Endothelial cell of umbilical vein (primary cell): ENCODE results near the gene MARF1. TPM values are rescaled to one million over a fixed set of nuclear protein-coding genes. Genes with fewer than 3 reads are reported as not detected.

Source experiments
- BruUV-seq: library from RNA; stranded (reverse); fragments of 400-500 nt; replicated peaks from 2 replicates; lab custom pipeline; 2021; lab: Mats Ljungman, UMichigan
- CTCF ChIA-PET: fragments of 300-600, 350-600 bp; sonication (Branson Sonifier 250); formaldehyde crosslinking; loops from one replicate; lab custom pipeline; 2021; ENCODE audit warnings: antibody characterized with exemption, inconsistent platforms; lab: Charles Lee
- POLR2A ChIA-PET: fragments of 300-600, 350-600 bp; sonication (Branson Sonifier 250); formaldehyde crosslinking; loops from one replicate; lab custom pipeline; 2021; ENCODE audit warnings: antibody characterized with exemption, inconsistent platforms; lab: Charles Lee
- DNase-seq: peaks from one replicate; pipeline ENCODE4 v3.0.0-alpha.2; 2011; ENCODE audit warnings: low read depth, low spot score
- FAIRE-seq: peaks from 2 replicates; lab custom pipeline; 2011; peaks lifted over from hg19 to GRCh38; lab: Jason Lieb, UNC
- H2AFZ ChIP-seq: 2 replicates; pipeline ENCODE4 v1.6.0; 2012; ENCODE audit warnings: low read depth, low read length, control low read depth, inconsistent platforms
- H3K27ac ChIP-seq: 2 replicates; pipeline ENCODE4 v1.5.1; 2011; ENCODE audit warnings: low read depth, mild to moderate bottlenecking, control low read depth, low read length, moderate library complexity; ENCODE audit not compliant: insufficient read depth
- H3K27me3 ChIP-seq, 2 experiments: 2 replicates each; pipeline versions ENCODE4 v1.6.0 to v1.6.1; 2011; ENCODE audit warnings: low read length in 2 of 2, mixed read lengths in 1 of 2; ENCODE audit not compliant: control insufficient read depth in 2 of 2, insufficient read depth in 2 of 2
- H3K36me3 ChIP-seq, 2 experiments: 2 replicates in 1 of 2; 3 replicates in 1 of 2; pipeline ENCODE4 v1.5.1; 2011; ENCODE audit warnings: low read length in 2 of 2, mild to moderate bottlenecking in 1 of 2, moderate library complexity in 1 of 2; ENCODE audit not compliant: control insufficient read depth in 2 of 2, insufficient read depth in 2 of 2; ENCODE audit errors: extremely low read depth in 1 of 2
- H3K4me1 ChIP-seq: 3 replicates; pipeline ENCODE4 v1.5.1; 2011; ENCODE audit warnings: mild to moderate bottlenecking, low read length; ENCODE audit not compliant: control insufficient read depth, insufficient read depth; ENCODE audit errors: extremely low read depth
- H3K4me2 ChIP-seq: 2 replicates; pipeline ENCODE4 v1.6.1; 2011; ENCODE audit warnings: low read length, control low read depth, mixed read lengths; ENCODE audit not compliant: insufficient read depth
- H3K4me3 ChIP-seq, 3 experiments: fragments of 200-600 bp in 1 of 3; sonication (generic), shearing (Covaris generic) in 1 of 3; replicated peaks in 1 of 3; 2 replicates each; pipeline ENCODE4 v1.5.1; 2011 to 2016; ENCODE audit warnings: control low read depth in 3 of 3, low read length in 3 of 3, mild to moderate bottlenecking in 2 of 3, inconsistent platforms in 1 of 3, low read depth in 1 of 3, moderate library complexity in 1 of 3; ENCODE audit not compliant: insufficient read depth in 1 of 3
- H3K79me2 ChIP-seq: 2 replicates; pipeline ENCODE4 v1.6.0; 2012; ENCODE audit warnings: low read length, inconsistent platforms; ENCODE audit not compliant: control insufficient read depth, insufficient read depth
- H3K9ac ChIP-seq: replicated peaks from 2 replicates; pipeline ENCODE3; 2011; ENCODE audit warnings: low read length, control low read depth; ENCODE audit not compliant: insufficient read depth; ENCODE audit errors: extremely low read depth
- H3K9me1 ChIP-seq: replicated peaks from 3 replicates; pipeline ENCODE4 v1.6.0; 2011; ENCODE audit warnings: mild to moderate bottlenecking, low read length; ENCODE audit not compliant: control insufficient read depth, insufficient read depth; ENCODE audit errors: extremely low read depth
- H3K9me3 ChIP-seq: replicated peaks from 2 replicates; pipeline ENCODE4 v1.5.1; 2012; ENCODE audit warnings: low read length, inconsistent platforms; ENCODE audit not compliant: control insufficient read depth, insufficient read depth
- H4K20me1 ChIP-seq: replicated peaks from 2 replicates; pipeline ENCODE3; 2011; ENCODE audit warnings: mild to moderate bottlenecking, low read length; ENCODE audit not compliant: control insufficient read depth, insufficient read depth; ENCODE audit errors: extremely low read depth
- CTCF ChIP-seq, 2 donors: IDR thresholded peaks; 1 replicate in 1 of 2; 2 replicates in 1 of 2; pipeline ENCODE4 v1.5.1; 2011; ENCODE audit warnings: low read length in 2 of 2, mild to moderate bottlenecking in 2 of 2, moderate library complexity in 2 of 2, control low read depth in 1 of 2, inconsistent platforms in 1 of 2, low read depth in 1 of 2; ENCODE audit not compliant: insufficient read depth in 1 of 2; ENCODE audit errors: extremely low read depth in 1 of 2
- EZH2 ChIP-seq: IDR thresholded peaks from 2 replicates; pipeline ENCODE4 v1.6.1; 2012; ENCODE audit warnings: borderline replicate concordance, low read depth, mild to moderate bottlenecking, moderate library complexity, low read length, inconsistent platforms; ENCODE audit not compliant: severe bottlenecking
- FOS ChIP-seq: IDR thresholded peaks from 2 replicates; pipeline ENCODE4 v1.6.1; 2011; ENCODE audit warnings: mild to moderate bottlenecking, low read length, moderate library complexity, borderline replicate concordance; ENCODE audit not compliant: insufficient read depth
- GATA2 ChIP-seq: IDR thresholded peaks from 2 replicates; pipeline ENCODE4 v1.7.0; 2011; ENCODE audit warnings: low read depth, mild to moderate bottlenecking, moderate library complexity, mixed read lengths, low read length; ENCODE audit not compliant: insufficient read length, insufficient read depth
- JUN ChIP-seq: IDR thresholded peaks from 2 replicates; pipeline ENCODE4 v1.6.1; 2011; ENCODE audit warnings: borderline replicate concordance, low read depth; ENCODE audit not compliant: insufficient read length, insufficient read depth
- MAX ChIP-seq: IDR thresholded peaks from 2 replicates; pipeline ENCODE4 v1.6.1; 2011; ENCODE audit not compliant: insufficient read depth, insufficient read length
- MYC ChIP-seq: IDR thresholded peaks from one replicate; pipeline ENCODE4 v1.6.1; 2011; ENCODE audit warnings: mild to moderate bottlenecking, low read depth, low read length
- POLR2A ChIP-seq: IDR thresholded peaks from 2 replicates; pipeline ENCODE4 v1.6.1; 2012; ENCODE audit warnings: low read depth, mild to moderate bottlenecking, control low read depth, low read length
- POLR2AphosphoS5 ChIP-seq: IDR thresholded peaks from 2 replicates; pipeline ENCODE4 v1.6.1; 2012; ENCODE audit warnings: low read depth, mild to moderate bottlenecking, control low read depth, low read length, moderate library complexity; ENCODE audit not compliant: insufficient read depth
- dilution Hi-C: fragments of 300-500 bp; cut with MboI; formaldehyde crosslinking; loops from one replicate; pipeline ENCODE4 v1.15.0; 2019; ENCODE audit warnings: low sequenced_read_pairs; ENCODE audit not compliant: extremely low pct_ligation_motif_present
- intact Hi-C: fragments of 100-400 bp; cut with micrococcal nuclease; formaldehyde crosslinking; loops from one replicate; pipeline ENCODE4 v1.10.0; 2022
- polyA plus RNA-seq, 4 experiments: library from polyadenylated mRNA; depleted of rRNA in 3 of 4; stranded (reverse) in 3 of 4; unstranded in 1 of 4; fragments of >200 nt; gene quantifications; 2 replicates each; pipeline versions ENCODE4 v1.2.1 to v1.2.3, GENCODE V29; 2011 to 2012; ENCODE audit warnings: missing spikeins in 1 of 4
- total RNA-seq: library from RNA; stranded (reverse); gene quantifications from 2 replicates; pipeline ENCODE4 v1.2.3, GENCODE V29; 2021

Gene MARF1
- total and polyA plus RNA-seq, 2 donors (not counting 3 experiments of a cell fraction or from before 2014, with no cell fraction given), result 14.6 to 58.5 TPM

- no peak overlapping the region for H3K27ac ChIP-seq
- ChIA-PET CTCF (interaction anchor here (1.0 kb wide), 1 partner anchor 46 kb away, joined by 3 read pairs; no protein-coding TSS in a partner anchor), POLR2A (no interaction called here)
- no peak for FAIRE-seq
- no peaks in the 10 kb centered on the region for H3K9me1 ChIP-seq
- H2AFZ ChIP-seq, result no peak overlapping the region
- peaks cover 14% of the 10 kb centered on the region for H3K79me2 ChIP-seq
- TF ChIP-seq FOS (no peak), MAX (no peak), POLR2A (no peak), MYC (no peak), GATA2 (no peak), JUN (no peak), POLR2AphosphoS5 (no peak), CTCF (IDR thresholded peaks at IDR 0.05; ENCODE audit: extremely low read depth in 1 of 2, insufficient read depth in 1 of 2, low read depth in 1 of 2, low read length in 2 of 2) (no peak), EZH2 (no peak)
- no peaks in the 10 kb centered on the region for H4K20me1 ChIP-seq
- peaks cover 12 to 21% of the 10 kb centered on the region in 2 experiments for H3K36me3 ChIP-seq
- dilution Hi-C loops, result no loop called here
- peaks cover 2% of the 10 kb centered on the region for H3K4me1 ChIP-seq
- no peak overlapping the region for H3K4me3 ChIP-seq
- H3K9me3 ChIP-seq, result no peaks in the 10 kb centered on the region
- intact Hi-C loops, result no loop called here
- H3K9ac ChIP-seq, result no peak overlapping the region
- DNase-seq, result peak; percentile 42
- no peaks in the 10 kb centered on the region for H3K27me3 ChIP-seq
- BruUV-seq, result no TSS peak
- H3K4me2 ChIP-seq, result no peak overlapping the region
Measured at GRCh38 chr16:15636392-15636873, 6.5 kb downstream of the MARF1 start.
